AG04450 (cell line): ENCODE data around the gene CALML3. TPM values are rescaled to one million over a fixed set of nuclear protein-coding genes. Genes with fewer than 3 reads are reported as not detected.

Experiments used
- CTCF ChIA-PET: fragments of 300-600, 350-600 bp; formaldehyde crosslinking; extraction: SDS; loops from one replicate; lab custom pipeline; 2022; ENCODE audit warnings: antibody characterized with exemption, inconsistent platforms; lab: Charles Lee
- POLR2A ChIA-PET: fragments of 350-600 bp; formaldehyde crosslinking; extraction: SDS; loops from one replicate; lab custom pipeline; 2021; ENCODE audit warnings: antibody characterized with exemption, inconsistent platforms; lab: Yijun Ruan, JAX
- DNase-seq: peaks from one replicate; pipeline ENCODE4 v3.0.0-alpha.2; 2011; ENCODE audit warnings: low read depth, low spot score
- H3K27ac ChIP-seq: one replicate; pipeline ENCODE4 v1.5.1; 2012; ENCODE audit warnings: low read depth, low read length, control low read depth
- H3K27me3 ChIP-seq: one replicate; pipeline ENCODE4 v1.6.0; 2012; ENCODE audit warnings: low read length; ENCODE audit not compliant: control insufficient read depth, insufficient read depth
- H3K4me3 ChIP-seq: 2 replicates; pipeline ENCODE4 v1.5.1; 2011; ENCODE audit warnings: mild to moderate bottlenecking, low read depth, low read length, control low read depth
- H3K9me3 ChIP-seq: 2 replicates; pipeline ENCODE4 v1.5.1; 2012; ENCODE audit warnings: low read length; ENCODE audit not compliant: control insufficient read depth, insufficient read depth
- polyA plus RNA-seq: library from polyadenylated mRNA; depleted of rRNA; stranded (reverse); fragments of >200 nt; gene quantifications from 2 replicates; pipeline ENCODE4 v1.2.3, GENCODE V29; 2011
- TF ChIP-seq, protein P1 (sequence below): IDR thresholded peaks from 2 replicates; pipeline ENCODE4 v1.5.1; 2011; ENCODE audit warnings: low read depth, low read length, control low read depth, inconsistent platforms

Gene CALML3
- polyA plus RNA-seq, 1 experiment = not detected

DNA sequence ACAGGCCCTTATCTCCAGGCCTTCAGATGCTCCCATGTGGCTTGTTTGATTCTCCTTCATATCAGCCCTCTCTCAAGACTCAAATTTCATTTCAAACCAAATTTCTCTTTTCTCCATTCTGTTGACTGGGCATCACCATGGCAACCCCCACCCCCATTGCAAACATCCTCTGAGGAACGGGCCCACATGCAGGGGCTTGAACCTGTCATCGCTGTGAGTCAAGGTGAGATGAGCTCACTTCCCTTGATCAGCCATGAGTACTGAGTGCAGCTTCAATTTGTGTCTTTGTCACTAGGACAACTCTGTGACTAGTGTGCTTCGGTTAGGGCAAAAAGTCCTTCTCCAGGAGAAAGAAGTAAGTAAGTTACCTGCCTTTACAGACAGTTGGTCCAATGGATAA is 41.9 kb downstream of the CALML3 start:
- POLR2A ChIA-PET = interaction anchor here (1.6 kb wide), 1 partner anchor 18 kb away, joined by 4 read pairs; no protein-coding TSS in a partner anchor
- Histone ChIP-seq H3K4me3 (no peak overlapping the region), H3K9me3 (peaks cover 3% of the 10 kb centered on the region; the same call in 1 of the 2 replicates), H3K27me3 (no peaks in the 10 kb centered on the region), H3K27ac (no peak overlapping the region)
- TF ChIP-seq, protein P1, sequence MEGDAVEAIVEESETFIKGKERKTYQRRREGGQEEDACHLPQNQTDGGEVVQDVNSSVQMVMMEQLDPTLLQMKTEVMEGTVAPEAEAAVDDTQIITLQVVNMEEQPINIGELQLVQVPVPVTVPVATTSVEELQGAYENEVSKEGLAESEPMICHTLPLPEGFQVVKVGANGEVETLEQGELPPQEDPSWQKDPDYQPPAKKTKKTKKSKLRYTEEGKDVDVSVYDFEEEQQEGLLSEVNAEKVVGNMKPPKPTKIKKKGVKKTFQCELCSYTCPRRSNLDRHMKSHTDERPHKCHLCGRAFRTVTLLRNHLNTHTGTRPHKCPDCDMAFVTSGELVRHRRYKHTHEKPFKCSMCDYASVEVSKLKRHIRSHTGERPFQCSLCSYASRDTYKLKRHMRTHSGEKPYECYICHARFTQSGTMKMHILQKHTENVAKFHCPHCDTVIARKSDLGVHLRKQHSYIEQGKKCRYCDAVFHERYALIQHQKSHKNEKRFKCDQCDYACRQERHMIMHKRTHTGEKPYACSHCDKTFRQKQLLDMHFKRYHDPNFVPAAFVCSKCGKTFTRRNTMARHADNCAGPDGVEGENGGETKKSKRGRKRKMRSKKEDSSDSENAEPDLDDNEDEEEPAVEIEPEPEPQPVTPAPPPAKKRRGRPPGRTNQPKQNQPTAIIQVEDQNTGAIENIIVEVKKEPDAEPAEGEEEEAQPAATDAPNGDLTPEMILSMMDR = no peak
- DNase-seq = no peak
- CTCF ChIA-PET = no interaction called here

- no peak overlapping the region for H3K27ac ChIP-seq
- peaks cover 3% of the 10 kb centered on the region; the same call in 1 of the 2 replicates for H3K9me3 ChIP-seq
- TF ChIP-seq, protein P1 = no peak
- DNase-seq = no peak
- no peak overlapping the region for H3K4me3 ChIP-seq
- H3K27me3 ChIP-seq = no peaks in the 10 kb centered on the region
- POLR2A ChIA-PET = interaction anchor here (1.1 kb wide), 1 partner anchor 18 kb away, joined by 4 read pairs; no protein-coding TSS in a partner anchor
- CTCF ChIA-PET = interaction anchor here (0.6 kb wide), 1 partner anchor 55 kb away, joined by 3 read pairs; no protein-coding TSS in a partner anchor
Measured at GRCh38 chr10:5567477-5567876, 42.7 kb downstream of the CALML3 start.

GRCh38 chr10:5568984-5569383 is 44.2 kb downstream of the CALML3 start:
- no peaks in the 10 kb centered on the region; the same call in 1 of the 2 replicates for H3K9me3 ChIP-seq
- H3K27ac ChIP-seq = no peak overlapping the region
- TF ChIP-seq, protein P1 = no peak
- POLR2A ChIA-PET = no interaction called here
- CTCF ChIA-PET = no interaction called here
- no peak for DNase-seq
- H3K27me3 ChIP-seq = no peaks in the 10 kb centered on the region
- no peak overlapping the region for H3K4me3 ChIP-seq

DNA sequence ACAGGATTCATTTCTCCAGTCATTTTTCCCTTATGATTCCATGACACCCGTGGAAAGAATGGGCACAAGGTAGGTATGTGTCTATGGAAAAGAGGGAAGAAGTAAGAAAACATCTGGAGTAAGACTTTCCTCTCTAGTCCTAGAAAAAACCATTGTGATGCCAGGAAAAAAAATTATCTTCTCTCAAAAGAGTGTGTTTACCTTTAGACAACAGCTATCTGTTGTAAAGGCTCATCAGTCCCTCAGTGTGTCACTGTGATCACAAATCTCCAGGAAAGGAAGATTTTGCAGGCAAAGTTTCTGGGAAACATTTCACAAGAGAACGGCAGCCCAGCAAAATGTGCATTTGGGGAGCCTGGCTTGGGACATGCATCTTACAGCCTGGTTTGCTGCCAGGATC is 44.8 kb downstream of the CALML3 start:
- POLR2A ChIA-PET = no interaction called here
- TF ChIP-seq, protein P1 = no peak

GRCh38 chr10:5570007-5570655 is 45.4 kb downstream of the CALML3 start:
- ChIA-PET POLR2A (no interaction called here), CTCF (no interaction called here)
- TF ChIP-seq, protein P1 = no peak
- H3K27me3 ChIP-seq = no peaks in the 10 kb centered on the region
- H3K27ac ChIP-seq = no peak overlapping the region
- no peaks in the 10 kb centered on the region; the same call in 1 of the 2 replicates for H3K9me3 ChIP-seq
- no peak overlapping the region for H3K4me3 ChIP-seq
- no peak for DNase-seq

More for the DNA sequence above, 44.8 kb downstream of the CALML3 start:
- DNase-seq = no peak
- Histone ChIP-seq H3K9me3 (no peaks in the 10 kb centered on the region; the same call in 1 of the 2 replicates), H3K27me3 (no peaks in the 10 kb centered on the region), H3K27ac (no peak overlapping the region), H3K4me3 (no peak overlapping the region)
- CTCF ChIA-PET = no interaction called here
